Fibroblast of lung (primary cell): ENCODE data around the gene ELMO1.

Experiments used
- EZH2 ChIP-seq: IDR thresholded peaks from 2 replicates; pipeline ENCODE4 v1.5.1; 2012; ENCODE audit warnings: low read length, control low read depth, mild to moderate bottlenecking; ENCODE audit errors: missing control alignments
- TF ChIP-seq, protein P1 (sequence below), 2 donors: IDR thresholded peaks in 1 of 2; conservative IDR thresholded peaks in 1 of 2; 1 replicate in 1 of 2; 2 replicates in 1 of 2; pipeline ENCODE4 v1.5.1; 2011 to 2012; ENCODE audit warnings: low read length in 2 of 2, control low read depth in 1 of 2, inconsistent platforms in 1 of 2, low read depth in 1 of 2, mild to moderate bottlenecking in 1 of 2

GRCh38 chr7:37201003-37201875 lies 247.4 kb downstream of the ELMO1 start:
- TF ChIP-seq, protein P1, sequence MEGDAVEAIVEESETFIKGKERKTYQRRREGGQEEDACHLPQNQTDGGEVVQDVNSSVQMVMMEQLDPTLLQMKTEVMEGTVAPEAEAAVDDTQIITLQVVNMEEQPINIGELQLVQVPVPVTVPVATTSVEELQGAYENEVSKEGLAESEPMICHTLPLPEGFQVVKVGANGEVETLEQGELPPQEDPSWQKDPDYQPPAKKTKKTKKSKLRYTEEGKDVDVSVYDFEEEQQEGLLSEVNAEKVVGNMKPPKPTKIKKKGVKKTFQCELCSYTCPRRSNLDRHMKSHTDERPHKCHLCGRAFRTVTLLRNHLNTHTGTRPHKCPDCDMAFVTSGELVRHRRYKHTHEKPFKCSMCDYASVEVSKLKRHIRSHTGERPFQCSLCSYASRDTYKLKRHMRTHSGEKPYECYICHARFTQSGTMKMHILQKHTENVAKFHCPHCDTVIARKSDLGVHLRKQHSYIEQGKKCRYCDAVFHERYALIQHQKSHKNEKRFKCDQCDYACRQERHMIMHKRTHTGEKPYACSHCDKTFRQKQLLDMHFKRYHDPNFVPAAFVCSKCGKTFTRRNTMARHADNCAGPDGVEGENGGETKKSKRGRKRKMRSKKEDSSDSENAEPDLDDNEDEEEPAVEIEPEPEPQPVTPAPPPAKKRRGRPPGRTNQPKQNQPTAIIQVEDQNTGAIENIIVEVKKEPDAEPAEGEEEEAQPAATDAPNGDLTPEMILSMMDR (conservative IDR thresholded peaks at IDR 0.05 in 1 of 2, IDR thresholded peaks at IDR 0.05 in 1 of 2; ENCODE audit: low read depth in 1 of 2, low read length in 2 of 2): peak; percentile 79 to 84
- TF ChIP-seq EZH2: no peak
